HG02970 (cell line): ENCODE results near the gene TRPC1.
"Not testable (repeated sequence)": the region's sequence is repeated elsewhere in the genome, so short reads cannot be mapped to it uniquely, and the experiment has no call there.

Source experiments
- ATAC-seq: cut with Tn5 transposase; IDR thresholded peaks from one replicate; pipeline ENCODE4 v1.9.1; 2021; ENCODE audit warnings: mild to moderate bottlenecking, moderate library complexity, moderate number of reproducible peaks; ENCODE audit not compliant: unreplicated experiment, low FRiP score

Gene TRPC1

DNA sequence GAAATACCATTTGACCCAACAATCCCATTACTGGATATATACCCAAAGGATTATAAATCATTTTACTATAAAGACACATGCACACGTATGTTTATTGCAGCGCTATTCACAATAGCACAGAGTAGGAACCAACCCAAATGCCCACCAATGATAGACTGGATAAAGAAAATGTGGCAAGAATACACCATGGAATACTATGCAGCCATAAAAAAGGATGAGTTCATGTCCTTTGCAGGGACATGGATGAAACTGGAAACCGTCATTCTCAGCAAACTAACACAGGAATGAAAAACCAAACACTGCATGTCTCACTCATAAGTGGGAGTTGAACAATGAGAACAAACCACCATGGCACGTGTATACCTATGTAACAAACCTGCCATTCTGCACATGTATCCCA, 26.7 kb downstream of the TRPC1 start:
- ATAC-seq: not testable (repeated sequence)

DNA sequence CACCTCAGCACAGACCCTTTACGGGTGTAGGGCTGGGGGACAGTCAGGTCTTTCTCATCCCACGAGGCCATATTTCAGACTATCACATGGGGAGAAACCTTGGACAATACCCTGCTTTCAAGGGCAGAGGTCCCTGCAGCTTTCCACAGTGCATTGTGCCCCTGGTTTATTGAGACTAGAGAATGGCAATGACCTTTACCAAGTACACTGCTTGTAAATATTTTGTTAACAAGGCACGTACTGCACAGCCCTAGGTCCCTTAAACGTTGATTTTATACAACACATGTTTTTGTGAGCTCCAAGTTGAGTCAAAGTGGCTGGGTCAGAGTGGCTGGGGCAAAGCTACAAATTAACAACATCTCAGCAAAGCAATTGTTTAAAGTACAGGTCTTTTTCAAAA, 28.8 kb downstream of the TRPC1 start:
- ATAC-seq: not testable (repeated sequence)

DNA sequence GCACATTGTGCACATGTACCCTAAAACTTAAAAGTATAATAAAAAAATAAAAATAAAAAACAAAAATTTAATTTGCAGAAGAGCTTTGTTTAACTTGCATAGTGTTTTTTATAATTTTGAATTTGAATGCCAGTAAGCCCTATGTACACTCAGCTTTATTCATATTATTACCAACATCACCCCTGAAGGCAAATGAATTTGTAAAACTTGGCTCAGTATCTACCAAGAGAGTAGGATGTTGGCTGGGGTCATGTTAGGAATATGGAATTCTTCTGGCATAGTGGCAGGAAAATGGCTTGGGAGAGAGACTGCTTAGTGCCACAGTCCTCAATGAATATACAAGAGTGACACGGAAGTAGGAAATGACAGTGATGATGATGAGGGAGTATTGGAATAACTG, 30.7 kb downstream of the TRPC1 start:
- no peak for ATAC-seq

DNA sequence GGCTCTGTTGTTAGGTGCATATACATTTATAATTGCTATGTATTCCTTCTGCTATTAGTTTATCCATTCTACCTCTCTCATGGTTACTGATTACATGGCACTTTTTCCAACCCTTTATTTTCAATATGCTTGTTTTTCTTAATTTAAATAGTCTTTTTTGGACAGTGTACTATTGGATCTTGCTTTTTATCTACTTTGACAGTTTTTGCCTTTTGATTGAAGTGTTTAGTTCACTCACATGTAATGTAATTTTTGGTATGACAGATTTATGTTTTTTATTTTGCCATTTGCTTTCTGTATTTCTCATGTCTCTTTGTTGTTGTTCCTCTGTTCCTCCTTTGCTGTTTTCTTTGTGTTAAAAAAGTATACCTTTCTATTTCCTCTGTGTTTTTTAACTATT, 44.5 kb downstream of the TRPC1 start:
- no peak for ATAC-seq

DNA sequence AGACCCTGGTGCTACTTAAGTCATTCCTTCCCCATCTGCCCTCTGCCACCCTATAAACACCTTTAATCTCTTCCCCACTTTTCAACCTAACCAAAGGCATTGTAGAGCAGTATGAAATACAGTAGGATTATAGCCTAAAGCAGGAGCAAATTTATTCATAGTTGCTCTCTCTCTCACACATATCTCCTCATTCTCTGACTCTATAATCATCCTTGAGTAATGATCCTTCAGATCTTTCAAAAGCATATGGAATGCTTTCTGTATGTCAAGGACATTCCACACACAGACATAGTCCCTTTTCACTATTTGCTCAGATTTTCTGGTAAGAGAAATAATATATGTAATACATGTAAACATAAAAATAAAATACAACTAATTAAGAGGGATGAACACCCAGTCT, 54.1 kb downstream of the TRPC1 start:
- no peak for ATAC-seq

DNA sequence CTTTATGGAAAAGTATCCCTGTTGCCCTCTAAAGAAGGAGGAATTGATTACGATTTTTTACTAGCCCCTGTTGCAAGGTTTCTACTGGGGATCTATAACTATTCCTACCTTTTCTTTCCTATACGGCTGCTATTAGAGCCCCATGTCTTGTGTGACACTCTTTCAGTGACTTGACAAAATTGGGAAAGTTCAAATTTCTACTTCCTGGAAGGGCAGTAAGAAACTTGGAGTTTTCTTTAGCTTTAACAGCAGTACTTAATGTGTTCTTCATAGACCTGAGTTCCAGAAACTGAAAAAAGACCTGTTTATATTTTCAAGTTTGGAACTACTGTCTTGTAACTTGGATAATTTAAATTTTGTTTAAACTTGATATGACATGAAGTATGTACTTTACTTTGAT, 54.7 kb downstream of the TRPC1 start:
- ATAC-seq: no peak

DNA sequence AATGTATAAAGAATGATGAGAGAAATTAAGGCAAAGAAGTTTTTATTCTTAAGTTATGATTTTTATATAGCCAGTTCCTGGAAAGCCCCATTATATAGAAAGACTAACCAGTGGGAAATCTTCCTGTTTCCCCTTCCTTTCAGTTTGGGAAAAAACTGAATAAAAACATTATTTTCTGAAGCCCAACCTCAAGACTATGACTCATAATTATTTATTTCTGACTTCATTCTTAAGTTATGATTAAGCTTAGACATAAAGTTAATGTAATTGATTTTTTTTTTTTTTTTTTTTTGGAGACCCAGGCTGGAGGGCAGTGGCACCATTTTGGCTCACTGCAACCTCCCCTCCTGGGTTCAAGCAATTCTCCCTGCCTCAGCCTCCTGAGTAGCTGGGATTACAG, 55.8 kb downstream of the TRPC1 start:
- ATAC-seq: no peak

DNA sequence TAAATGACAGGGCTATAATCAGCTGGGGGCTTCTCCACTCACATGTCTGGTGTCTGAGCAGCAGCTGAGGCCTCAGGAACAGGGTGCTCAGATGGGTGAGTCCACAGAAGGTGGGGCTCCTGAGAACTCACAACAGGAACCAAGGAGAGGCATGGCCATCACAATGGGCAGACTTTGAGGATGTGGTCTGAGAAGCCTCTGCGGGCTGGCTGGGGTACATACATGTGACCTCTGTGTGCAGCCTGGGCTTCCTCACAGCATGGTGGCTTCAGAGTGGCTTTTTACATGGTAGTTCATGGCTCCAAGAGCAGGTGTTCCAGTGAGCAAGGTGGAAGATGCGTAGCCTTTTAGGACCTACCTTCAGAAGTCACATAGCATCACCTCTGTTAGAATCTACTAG, 58.8 kb downstream of the TRPC1 start:
- ATAC-seq: no peak

DNA sequence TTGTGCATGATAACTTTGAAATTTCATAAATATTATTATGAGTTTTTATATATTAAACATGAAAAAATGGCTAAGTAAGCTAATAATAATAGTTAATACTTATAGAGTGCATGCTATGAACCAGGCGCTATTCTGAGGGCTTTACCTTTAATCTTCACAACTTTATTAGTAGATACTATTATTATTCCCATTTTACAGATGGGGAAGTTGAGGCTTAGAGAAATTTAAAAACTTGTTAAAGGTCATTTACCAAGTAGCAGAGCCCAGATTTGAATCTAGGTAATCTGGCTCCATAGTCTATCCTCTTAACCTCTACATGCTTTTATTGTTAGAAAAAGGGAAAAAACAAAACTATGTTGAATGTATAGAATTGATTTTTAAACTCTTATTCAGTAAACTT, 60.4 kb downstream of the TRPC1 start:
- no peak for ATAC-seq

DNA sequence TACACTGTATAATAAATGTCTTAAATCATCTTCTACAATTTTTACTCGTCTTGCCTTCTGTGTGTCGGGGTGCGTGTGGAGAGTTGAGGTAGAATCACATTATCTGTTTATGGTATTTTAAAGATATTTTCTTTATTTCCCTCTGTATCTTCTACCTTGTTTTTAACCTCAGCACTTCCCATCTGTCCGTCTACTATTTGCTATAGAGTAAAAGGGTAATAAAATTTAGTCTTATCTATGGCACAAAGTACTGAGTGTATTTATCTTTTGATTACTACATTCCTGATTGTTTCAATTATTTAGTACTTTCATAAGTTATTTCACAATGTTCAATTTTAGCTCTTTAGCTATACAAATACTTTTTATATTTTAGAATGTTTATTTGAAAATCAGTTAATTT, 62.2 kb downstream of the TRPC1 start:
- ATAC-seq: no peak

DNA sequence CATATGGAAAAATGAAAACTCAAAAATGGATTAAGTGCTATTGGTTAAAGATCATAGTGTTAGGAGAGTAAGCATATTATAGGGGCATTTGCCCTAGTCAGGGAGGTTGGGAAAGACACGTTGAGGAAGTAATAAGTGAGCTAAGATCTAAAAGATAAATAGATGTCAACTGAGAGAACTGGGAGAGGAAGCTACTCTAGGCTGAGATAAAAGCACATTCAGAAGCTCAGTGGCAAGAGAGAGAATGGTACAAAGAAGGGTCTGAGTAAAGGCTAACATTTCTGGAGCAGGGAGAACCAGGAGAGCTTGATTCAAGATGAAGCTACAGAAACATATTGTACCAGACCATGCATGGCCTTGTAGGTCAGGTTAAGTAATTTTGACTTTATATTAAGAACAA, 63.9 kb downstream of the TRPC1 start:
- no peak for ATAC-seq

DNA sequence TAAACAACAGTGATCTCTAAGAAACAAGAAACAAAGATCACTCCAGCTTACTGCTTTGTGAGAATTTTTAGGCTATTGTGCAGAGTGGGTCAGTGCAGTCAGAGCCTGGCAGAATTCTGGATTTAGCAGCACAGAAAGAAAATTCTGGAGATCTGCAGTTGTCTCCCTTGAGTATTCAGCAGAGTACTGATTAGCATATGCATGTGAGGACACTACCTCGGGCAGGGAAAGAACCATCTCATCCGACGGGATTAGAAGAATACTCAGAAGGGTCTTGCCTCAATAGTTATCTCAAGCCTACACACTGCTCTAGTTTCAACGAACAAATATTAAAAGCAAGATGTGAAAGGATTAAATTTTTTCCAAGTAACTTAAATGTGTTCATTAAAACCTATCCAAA, 70.7 kb downstream of the TRPC1 start:
- ATAC-seq: no peak

DNA sequence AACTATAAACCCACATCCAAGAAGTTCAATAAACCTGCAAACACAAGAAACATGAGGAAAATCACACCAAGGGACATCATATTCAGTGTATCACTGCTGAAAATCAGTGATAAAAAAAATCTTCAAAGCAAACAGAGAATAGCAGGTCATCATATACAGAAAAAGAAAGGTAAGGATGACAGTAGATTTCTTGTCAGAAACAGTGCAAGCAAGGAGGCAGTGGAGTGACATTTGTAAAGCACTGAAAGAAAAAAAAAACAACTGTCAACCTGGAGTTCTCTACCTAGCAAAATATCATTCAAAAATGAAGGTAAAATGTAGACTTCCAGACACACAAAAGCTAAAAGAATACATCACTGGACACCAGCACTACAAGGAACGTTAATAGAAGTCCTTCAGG, 71.5 kb downstream of the TRPC1 start:
- ATAC-seq: no peak

DNA sequence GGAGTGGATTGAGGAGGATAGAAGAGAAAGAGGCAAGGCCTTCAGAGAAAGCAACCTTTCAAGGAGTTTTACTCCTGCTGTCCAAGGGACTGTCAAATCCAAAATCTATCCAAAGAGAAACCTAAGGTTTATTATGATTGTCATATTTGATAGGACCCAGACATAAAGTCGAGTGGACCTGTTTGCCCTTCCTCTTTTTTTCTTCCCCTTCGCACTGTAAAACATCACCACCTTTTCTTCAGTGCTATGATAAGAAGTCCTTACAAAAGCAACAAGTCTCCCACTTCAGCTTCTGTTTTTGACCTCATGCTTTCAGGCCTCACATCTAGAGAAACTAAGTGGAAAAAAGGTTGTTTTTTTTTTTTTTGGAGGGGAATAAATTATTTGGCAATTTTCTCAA, 73.0 kb downstream of the TRPC1 start:
- ATAC-seq: no peak

DNA sequence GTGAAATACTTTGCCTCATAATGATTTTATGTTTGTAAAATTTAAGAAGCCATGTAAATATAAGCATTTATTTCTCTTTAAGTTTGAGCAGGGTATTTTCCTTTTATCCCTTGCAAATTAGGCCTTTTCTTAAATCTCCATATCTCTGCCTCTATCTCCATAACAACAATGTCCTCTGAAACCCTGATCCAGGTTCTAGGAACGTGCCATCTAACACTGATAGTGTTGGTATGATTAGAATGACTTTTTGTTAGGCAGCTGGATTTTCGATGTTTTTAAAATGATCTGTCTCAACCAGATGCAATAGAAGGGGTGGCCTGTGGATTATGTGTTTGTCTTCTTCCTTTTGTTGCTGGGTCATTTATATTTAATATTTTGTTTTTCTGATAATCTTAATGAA, 77.9 kb downstream of the TRPC1 start:
- no peak for ATAC-seq

DNA sequence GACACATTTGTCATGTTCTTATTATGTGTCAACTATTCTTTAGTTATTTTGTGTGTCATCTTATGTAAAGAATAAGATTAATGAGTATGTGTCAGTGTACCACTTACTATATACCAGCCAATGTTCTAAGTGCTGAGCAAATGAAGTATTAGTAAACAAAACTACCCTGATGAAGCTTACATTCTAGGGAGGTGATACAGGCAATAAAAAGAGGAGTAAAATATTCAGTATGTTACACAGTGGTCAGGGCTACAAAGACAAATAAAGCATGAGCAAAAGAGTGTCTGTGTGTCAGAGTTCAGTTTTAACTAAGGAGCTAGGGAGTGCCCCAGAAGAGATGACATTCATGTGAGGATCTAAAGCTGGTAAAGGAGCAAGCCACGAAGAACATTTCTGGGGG, 79.1 kb downstream of the TRPC1 start:
- no peak for ATAC-seq

DNA sequence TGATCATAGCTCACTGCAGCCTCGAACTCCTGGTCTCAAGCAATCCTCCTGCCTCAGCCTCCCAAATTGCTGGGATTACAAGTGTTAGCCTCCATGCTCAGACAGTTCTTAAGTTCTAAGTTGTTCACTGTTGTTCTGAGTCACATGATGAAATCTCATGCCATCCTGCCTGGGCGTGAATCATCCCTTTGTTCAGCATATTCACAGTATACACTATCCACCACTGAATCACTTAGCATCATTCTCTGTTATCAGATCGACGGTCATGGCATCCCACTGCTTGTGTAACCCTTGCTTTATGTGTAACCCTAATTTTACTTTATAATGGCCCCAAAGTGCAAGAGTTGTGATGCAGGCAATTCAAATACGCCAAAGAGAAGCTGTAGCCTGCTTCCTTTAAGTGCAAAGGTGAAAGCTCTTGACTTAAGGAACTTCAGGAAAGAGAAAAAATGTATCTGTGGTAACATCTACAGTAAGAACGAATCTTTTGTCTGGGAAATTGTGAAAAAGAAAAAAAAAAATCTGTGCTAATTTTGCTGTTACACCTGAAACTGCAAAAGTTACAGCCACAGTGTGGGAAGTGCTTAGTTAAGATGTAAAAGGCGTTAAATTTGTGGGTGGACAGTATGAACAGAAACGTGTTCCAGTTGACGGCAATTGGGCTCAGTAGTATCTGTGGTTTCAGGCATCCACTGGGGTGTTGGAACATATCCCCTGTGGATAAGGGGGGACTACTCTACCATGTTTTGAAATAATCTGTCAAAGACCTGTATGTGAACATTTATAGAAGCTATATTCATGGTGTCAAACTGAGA, 84.5 kb downstream of the TRPC1 start:
- ATAC-seq: no peak

DNA sequence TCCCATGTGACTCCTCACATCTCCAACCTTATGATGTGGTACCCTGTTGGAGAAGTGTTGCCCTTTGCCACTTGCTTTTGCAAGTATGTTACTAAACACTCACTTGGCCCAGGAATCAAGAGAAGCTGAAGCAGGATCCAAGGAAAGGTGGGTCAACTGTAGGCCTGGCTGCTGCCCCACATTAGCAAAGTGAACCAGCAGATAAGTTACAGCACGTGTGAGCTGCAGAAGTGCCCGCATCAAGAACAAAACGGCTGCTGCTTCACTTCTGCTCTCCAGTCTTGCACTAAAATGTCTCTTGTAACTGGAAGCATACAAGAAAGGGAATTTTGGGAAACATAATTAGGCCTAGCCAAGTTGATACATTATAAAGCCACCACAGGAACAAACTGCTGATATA, 85.4 kb downstream of the TRPC1 start:
- ATAC-seq: no peak

DNA sequence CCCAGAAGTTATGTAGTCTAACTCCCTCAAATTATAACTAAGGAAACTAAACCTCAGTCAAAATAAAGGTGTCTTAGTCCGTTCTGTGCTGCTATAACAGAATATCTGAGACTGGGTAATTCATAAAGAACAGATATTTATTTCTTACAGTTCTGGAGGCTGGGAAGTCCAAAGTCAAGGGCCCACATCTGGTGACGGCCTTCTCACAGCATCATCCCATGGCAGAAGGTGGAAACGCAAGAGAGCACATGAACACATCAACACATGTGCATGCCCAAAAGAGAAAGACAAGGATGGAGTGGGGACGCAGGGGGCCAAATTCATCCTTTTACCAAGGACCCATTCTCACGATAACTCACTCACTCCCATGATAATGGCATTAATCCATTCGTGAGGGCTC, 92.0 kb downstream of the TRPC1 start:
- ATAC-seq: no peak

DNA sequence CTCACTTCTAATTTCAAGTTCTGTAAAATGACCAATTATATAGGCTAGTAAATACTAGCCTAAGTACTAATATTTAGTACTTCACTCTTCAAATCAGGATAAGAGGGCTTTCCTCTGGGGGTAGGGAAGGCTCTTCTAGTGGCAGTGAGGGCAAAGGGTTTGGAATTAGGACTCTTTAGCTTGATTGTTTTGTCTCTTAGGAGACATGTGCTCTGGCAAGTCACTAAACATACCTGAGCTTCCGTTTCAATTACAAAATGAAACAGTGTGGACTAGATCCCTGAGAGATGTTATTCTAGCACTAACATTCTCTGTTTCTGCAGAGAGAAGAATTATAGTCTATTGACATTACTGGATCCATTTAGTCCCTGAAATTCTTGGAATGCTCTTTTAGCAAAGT, 93.5 kb downstream of the TRPC1 start:
- ATAC-seq: no peak

DNA sequence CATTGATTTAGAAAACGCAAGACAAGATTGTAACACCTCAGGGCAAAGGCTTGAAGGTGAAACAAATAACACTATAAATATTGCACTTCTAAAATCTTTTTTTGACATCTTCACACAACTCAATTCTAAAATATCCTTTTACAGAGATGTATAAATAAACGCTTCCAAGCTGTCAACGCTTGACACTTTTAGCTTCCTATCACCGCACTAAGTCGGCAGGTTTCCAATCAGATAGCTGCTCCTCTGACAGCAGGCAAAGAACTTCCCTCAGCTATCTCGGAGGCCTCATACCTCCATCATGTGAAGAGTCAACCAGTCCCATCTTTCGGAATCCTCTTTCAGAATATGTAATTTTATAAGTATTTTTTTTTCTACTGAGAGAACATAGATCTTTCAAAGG, 94.1 kb downstream of the TRPC1 start:
- no peak for ATAC-seq

DNA sequence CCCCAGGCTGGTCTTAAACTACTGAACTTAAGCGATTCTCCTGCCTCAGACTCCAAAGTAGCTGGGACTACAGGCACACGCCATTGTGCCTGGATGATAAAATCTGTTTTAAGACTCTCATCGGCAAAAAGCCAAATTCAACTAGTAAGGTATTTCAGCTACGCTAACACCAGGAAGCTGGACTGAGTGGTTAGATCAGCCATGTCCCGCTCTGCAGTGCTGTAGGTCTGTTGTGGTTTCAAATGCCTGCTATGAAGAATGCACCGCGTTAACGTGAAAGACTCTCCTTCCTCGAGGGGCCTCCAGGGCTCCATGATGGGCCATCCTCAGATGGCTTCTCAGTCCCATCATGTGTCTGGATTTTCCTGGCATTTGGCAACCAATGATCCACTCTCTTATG, 94.8 kb downstream of the TRPC1 start:
- ATAC-seq: no peak

DNA sequence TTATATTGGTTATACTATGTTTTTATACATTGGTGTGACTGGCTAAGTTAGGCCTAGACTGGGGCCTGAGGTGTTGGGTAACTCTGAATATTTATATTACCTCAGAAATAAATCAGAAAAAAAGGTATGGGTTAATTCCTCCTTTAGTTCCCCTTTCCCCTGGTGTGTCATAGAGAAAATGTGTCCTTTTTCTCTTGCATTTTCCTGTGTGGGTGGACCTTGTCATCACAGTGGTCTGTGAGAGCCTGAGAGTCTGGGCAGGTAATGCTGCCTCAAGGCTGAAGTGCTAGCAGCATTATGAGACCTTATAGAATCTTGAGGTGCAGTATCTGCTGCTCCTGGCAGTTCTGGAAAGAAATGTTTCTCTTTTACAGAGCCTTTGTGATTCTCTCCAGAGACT, 95.3 kb downstream of the TRPC1 start:
- no peak for ATAC-seq
